Central memory CD8-positive, alpha-beta T cell (primary cell): Measurements from ENCODE around the gene BLM.
"Not testable (repeated sequence)": the region's sequence is repeated elsewhere in the genome, so short reads cannot be mapped to it uniquely, and the experiment has no call there.

Experiments
- ATAC-seq: fragments of 150-1000 bp; cut with Tn5 transposase; replicated peaks from 2 replicates; pipeline ENCODE4 v1.10.0; 2022; ENCODE audit warnings: mild to moderate bottlenecking, moderate FRiP score, moderate number of reproducible peaks; ENCODE audit not compliant: poor library complexity, severe bottlenecking; ENCODE audit errors: extremely low read depth
- DNase-seq, 2 donors: peaks; one replicate each; pipeline ENCODE4 v3.0.0; 2021; ENCODE audit warnings: low spot score in 2 of 2
- H3K27ac Mint-ChIP-seq: one replicate; pipeline ENCODE4 v1.8.0; 2022; ENCODE audit warnings: low read depth, mild to moderate bottlenecking, moderate library complexity, mixed read lengths
- H3K27me3 Mint-ChIP-seq: one replicate; pipeline ENCODE4 v1.8.0; 2022; ENCODE audit warnings: mixed read lengths
- H3K36me3 Mint-ChIP-seq: one replicate; pipeline ENCODE4 v1.8.0; 2022; ENCODE audit warnings: mild to moderate bottlenecking, moderate library complexity, mixed read lengths; ENCODE audit not compliant: insufficient read depth
- H3K4me1 Mint-ChIP-seq: one replicate; pipeline ENCODE4 v1.8.0; 2022; ENCODE audit warnings: mixed read lengths
- H3K4me3 Mint-ChIP-seq: one replicate; pipeline ENCODE4 v1.8.0; 2022; ENCODE audit warnings: mild to moderate bottlenecking, moderate library complexity, mixed read lengths
- H3K9me3 Mint-ChIP-seq: one replicate; pipeline ENCODE4 v1.8.0; 2022; ENCODE audit warnings: mixed read lengths

Gene BLM

DNA sequence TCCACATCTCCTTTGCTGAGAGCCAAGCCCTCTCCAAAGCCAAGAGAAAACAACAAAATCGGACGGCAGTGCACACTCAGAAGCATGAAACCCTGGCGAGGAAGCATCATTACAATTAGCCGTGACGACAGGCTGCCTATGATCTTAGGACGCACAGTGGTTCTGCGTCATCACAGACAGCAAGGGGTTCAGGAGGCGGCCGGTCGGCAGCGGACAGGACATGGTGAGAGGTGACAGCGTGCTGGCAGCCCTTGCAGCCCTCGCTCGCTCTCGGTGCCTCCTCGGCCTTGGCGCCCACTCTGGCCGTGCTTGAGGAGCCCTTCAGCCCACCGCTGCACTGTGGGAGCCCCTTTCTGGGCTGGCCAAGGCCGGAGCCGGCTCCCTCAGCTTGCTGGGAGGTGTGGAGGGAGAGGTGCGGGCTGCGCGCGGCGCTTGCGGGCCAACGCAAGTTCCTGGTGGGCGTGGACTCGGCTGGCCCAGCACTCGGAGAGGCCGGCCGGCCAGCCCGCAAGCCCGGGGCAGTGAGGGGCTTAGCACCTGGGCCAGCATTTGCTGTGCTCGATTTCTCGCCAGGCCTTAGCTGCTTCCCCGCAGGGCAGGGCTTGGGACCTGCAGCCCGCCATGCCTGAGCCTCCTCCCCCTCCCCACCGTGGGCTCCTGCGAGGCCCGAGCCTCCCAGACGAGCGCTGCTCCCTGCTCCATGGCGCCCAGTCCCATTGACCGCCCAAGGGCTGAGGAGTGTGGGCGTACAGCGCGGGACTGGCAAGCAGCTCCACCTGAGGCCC lies 108.2 kb downstream of the BLM start:
- H3K27ac Mint-ChIP-seq, ATAC-seq, H3K36me3 Mint-ChIP-seq, H3K4me1 Mint-ChIP-seq, H3K4me3 Mint-ChIP-seq, DNase-seq, H3K9me3 Mint-ChIP-seq: not testable (repeated sequence)
- H3K27me3 Mint-ChIP-seq, result peaks cover 11% of the 10 kb centered on the region

DNA sequence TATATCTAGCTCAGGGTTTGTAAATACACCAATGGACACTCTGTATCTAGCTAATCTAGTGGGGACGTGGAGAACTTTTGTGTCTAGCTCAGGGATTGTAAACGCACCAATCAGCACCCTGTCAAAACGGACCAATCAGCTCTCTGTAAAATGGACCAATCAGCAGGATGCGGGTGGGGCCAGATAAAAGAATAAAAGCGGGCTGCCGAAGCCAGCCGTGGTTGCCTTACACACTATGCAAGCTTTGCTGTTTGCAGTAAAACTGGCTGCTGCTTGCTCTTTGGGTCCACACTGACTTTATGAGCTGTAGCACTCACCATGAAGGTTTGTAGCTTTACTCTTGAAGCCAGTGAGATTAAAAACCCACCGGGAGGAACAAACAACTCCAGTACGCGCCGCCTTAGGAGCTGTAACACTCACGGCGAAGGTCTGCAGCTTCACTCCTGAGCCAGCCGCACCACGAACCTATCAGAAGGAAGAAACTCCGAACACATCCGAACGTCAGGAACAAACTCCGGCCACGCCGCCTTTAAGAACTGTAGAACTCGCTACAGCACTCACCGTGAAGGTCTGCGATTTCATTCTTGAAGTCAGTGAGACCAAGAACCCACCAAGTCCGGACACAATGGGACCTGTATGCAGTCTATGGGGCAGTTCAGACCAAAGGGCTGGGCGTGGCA lies 109.2 kb downstream of the BLM start:
- not testable (repeated sequence) for H3K4me1 Mint-ChIP-seq, ATAC-seq, H3K27ac Mint-ChIP-seq, DNase-seq, H3K9me3 Mint-ChIP-seq, H3K4me3 Mint-ChIP-seq, H3K36me3 Mint-ChIP-seq
- H3K27me3 Mint-ChIP-seq, result peaks cover 13% of the 10 kb centered on the region

- DNase-seq (no peak), ATAC-seq (no peak)
- Mint-ChIP-seq H3K4me1 (peaks cover 7% of the 10 kb centered on the region), H3K27ac (no peak overlapping the region), H3K9me3 (no peaks in the 10 kb centered on the region), H3K36me3 (no peaks in the 10 kb centered on the region), H3K4me3 (no peak overlapping the region), H3K27me3 (peaks cover 13% of the 10 kb centered on the region)
Observed at GRCh38 chr15:90826886-90827435, 109.8 kb downstream of the BLM start.

GRCh38 chr15:90828111-90828510 lies 111.0 kb downstream of the BLM start:
- H3K4me3 Mint-ChIP-seq, result no peak overlapping the region
- no peaks in the 10 kb centered on the region for H3K36me3 Mint-ChIP-seq
- DNase-seq (no peak), ATAC-seq (no peak)
- peaks cover 13% of the 10 kb centered on the region for H3K27me3 Mint-ChIP-seq
- H3K4me1 Mint-ChIP-seq, result peaks cover 7% of the 10 kb centered on the region
- H3K27ac Mint-ChIP-seq, result no peak overlapping the region
- H3K9me3 Mint-ChIP-seq, result no peaks in the 10 kb centered on the region

GRCh38 chr15:90829126-90829525 lies 112.0 kb downstream of the BLM start:
- peaks cover 13% of the 10 kb centered on the region for H3K27me3 Mint-ChIP-seq
- no peaks in the 10 kb centered on the region for H3K36me3 Mint-ChIP-seq
- no peak for ATAC-seq
- no peak overlapping the region for H3K4me3 Mint-ChIP-seq
- peaks cover 7% of the 10 kb centered on the region for H3K4me1 Mint-ChIP-seq
- no peak for DNase-seq
- H3K9me3 Mint-ChIP-seq, result no peaks in the 10 kb centered on the region
- H3K27ac Mint-ChIP-seq, result no peak overlapping the region

- ATAC-seq (peak; percentile 56), DNase-seq (no peak)
- peaks cover 13% of the 10 kb centered on the region for H3K27me3 Mint-ChIP-seq
- no peaks in the 10 kb centered on the region for H3K9me3 Mint-ChIP-seq
- no peaks in the 10 kb centered on the region for H3K36me3 Mint-ChIP-seq
- peak overlapping the region; percentile 81 for H3K27ac Mint-ChIP-seq
- H3K4me1 Mint-ChIP-seq, result peaks cover 7% of the 10 kb centered on the region
- H3K4me3 Mint-ChIP-seq, result peak overlapping the region; percentile 22
Observed at GRCh38 chr15:90829942-90830440, 112.8 kb downstream of the BLM start.

- peaks cover 24% of the 10 kb centered on the region for H3K4me1 Mint-ChIP-seq
- no peak overlapping the region for H3K4me3 Mint-ChIP-seq
- H3K27me3 Mint-ChIP-seq, result peaks cover 9% of the 10 kb centered on the region
- no peak for ATAC-seq
- H3K27ac Mint-ChIP-seq, result no peak overlapping the region
- no peak for DNase-seq
- H3K9me3 Mint-ChIP-seq, result no peaks in the 10 kb centered on the region
- peaks cover 4% of the 10 kb centered on the region for H3K36me3 Mint-ChIP-seq
Observed at GRCh38 chr15:90834626-90835025, 117.5 kb downstream of the BLM start.

- peaks cover 4% of the 10 kb centered on the region for H3K36me3 Mint-ChIP-seq
- no peaks in the 10 kb centered on the region for H3K9me3 Mint-ChIP-seq
- H3K4me3 Mint-ChIP-seq, result no peak overlapping the region
- DNase-seq, result no peak
- peaks cover 17% of the 10 kb centered on the region for H3K4me1 Mint-ChIP-seq
- H3K27ac Mint-ChIP-seq, result peak overlapping the region; percentile 94
- H3K27me3 Mint-ChIP-seq, result no peaks in the 10 kb centered on the region
- ATAC-seq, result no peak
Observed at GRCh38 chr15:90836296-90836871, 119.2 kb downstream of the BLM start.

GRCh38 chr15:90837094-90837493 lies 119.9 kb downstream of the BLM start:
- peaks cover 4% of the 10 kb centered on the region for H3K36me3 Mint-ChIP-seq
- DNase-seq, result no peak
- no peak for ATAC-seq
- H3K4me3 Mint-ChIP-seq, result no peak overlapping the region
- peak overlapping the region; percentile 94 for H3K27ac Mint-ChIP-seq
- peaks cover 17% of the 10 kb centered on the region for H3K4me1 Mint-ChIP-seq
- no peaks in the 10 kb centered on the region for H3K9me3 Mint-ChIP-seq
- H3K27me3 Mint-ChIP-seq, result no peaks in the 10 kb centered on the region

GRCh38 chr15:90838139-90838538 lies 121.0 kb downstream of the BLM start:
- Mint-ChIP-seq H3K4me1 (peaks cover 17% of the 10 kb centered on the region), H3K9me3 (no peaks in the 10 kb centered on the region), H3K36me3 (peaks cover 4% of the 10 kb centered on the region), H3K4me3 (peak overlapping the region; percentile 66), H3K27me3 (no peaks in the 10 kb centered on the region), H3K27ac (peak overlapping the region; percentile 94)
- peak; percentile 96 for ATAC-seq
- DNase-seq, result peak; percentile 72 to 82

DNA sequence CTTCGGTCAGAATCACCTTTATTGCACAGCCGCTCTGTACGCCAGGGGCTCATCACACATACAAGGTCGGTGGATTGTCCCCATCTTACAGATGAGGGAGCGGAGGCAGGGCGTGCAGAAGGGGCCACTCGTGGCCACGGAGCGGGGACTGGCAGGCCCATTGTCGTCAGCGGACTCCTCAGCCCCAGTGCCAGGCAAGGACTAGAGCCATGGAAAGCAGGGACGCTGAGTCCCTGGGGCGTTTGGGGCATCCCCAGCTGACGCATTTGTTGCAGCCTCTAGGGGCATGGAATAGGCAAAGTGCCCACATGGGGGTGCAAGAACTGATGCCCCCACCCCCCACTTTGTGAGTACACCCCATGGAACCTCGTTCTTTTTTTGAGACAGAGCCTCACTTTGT lies 121.4 kb downstream of the BLM start:
- DNase-seq (no peak), ATAC-seq (no peak)
- Mint-ChIP-seq H3K27me3 (no peaks in the 10 kb centered on the region), H3K4me3 (peak overlapping the region; percentile 66), H3K9me3 (no peaks in the 10 kb centered on the region), H3K27ac (peak overlapping the region; percentile 94), H3K36me3 (peaks cover 4% of the 10 kb centered on the region), H3K4me1 (peaks cover 17% of the 10 kb centered on the region)

DNA sequence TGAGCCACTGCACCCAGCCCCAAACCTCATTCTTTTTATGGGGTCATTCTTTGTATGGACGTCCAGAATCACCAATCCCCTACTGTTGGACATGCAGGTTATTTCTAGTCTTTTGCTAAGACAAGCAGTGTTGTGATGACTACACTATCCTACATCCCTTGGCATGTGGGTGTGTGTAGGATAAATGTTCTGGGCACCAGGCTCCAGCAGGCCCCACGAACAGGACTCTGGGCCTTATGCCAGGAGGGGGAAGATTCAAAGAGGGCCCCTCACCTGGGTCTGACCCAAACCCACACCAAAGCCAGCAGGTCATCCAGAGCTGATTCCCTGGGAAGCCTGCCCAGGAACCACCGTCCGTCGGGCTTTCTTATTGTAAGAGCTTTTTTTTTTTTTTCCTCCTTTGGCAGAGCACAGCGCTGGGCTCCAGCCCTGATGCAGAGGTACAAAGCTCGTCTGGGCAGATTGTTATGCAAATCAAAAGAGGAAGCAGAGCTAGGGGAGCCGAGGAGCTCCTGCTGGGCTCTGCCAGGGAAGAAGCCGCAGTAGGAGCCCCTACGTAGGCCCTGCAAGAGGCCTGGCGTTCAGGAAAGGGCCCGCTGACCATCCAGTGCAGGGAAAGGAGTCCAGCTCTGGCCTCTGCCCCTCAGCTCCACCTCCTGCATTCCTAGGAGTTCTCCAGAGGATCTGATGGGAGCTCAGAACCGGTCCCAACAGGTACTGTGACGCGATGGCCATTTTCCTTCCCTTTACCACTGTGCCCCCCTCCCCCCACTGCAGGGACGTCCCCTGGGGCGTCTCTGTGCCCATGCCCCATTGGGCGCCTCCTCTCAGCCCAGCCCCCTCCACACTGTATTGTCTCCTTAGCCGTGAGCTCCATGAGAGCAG lies 122.3 kb downstream of the BLM start:
- no peaks in the 10 kb centered on the region for H3K9me3 Mint-ChIP-seq
- no peak overlapping the region for H3K27ac Mint-ChIP-seq
- H3K4me3 Mint-ChIP-seq, result no peak overlapping the region
- H3K36me3 Mint-ChIP-seq, result peaks cover 5% of the 10 kb centered on the region
- ATAC-seq (no peak), DNase-seq (no peak)
- H3K4me1 Mint-ChIP-seq, result peaks cover 17% of the 10 kb centered on the region
- H3K27me3 Mint-ChIP-seq, result no peaks in the 10 kb centered on the region
